ENCODE results near the gene CBLC.
"Not testable (repeated sequence)": the region's sequence is repeated elsewhere in the genome, so short reads cannot be mapped to it uniquely, and the experiment has no call there.

Gene CBLC

GRCh38 chr19:44765949-44766335 is 11.7 kb upstream of the CBLC start:
- FAIRE-seq, result no peak

DNA sequence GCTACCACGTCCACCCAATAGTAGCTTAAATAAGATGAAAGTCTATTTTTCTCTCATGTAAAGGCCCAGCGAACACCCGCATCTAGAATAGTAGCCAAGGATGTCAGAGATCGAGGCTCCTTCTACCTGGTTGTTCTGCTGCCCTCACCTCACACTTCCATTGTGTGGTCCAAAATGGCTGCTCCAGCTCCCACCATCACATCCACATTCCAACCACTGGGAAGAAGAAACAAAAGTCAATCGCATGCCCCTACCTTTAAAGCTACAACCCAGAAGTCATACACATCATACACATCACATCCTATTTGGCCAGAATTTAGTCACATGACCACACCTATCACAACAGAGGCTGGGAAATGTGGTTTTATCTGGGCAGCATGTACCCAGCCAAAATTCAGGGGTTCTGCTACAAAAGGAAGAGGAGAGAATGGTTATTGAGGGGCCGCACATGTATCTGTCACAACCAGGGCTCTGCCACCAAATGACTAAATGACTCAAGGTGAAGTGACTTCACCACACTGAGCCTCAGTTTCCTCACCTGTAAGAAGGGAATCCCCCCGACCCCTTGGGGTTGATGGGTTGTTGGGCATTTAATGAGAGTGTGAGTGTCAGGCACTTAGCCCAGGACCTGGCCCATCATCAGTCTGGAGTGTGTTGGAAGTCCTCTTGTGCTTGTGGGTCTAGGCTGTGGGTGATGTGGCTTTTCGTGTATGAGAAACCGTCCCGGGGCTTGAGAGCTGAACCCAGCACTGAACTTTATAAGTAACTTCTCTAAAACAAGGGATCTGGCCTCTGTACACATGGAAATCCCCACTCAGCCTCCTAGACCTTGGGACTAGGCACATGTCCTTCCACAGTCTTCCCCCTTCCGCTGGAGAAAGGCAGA is 10.2 kb upstream of the CBLC start:
- FAIRE-seq, result no peak

- peak; percentile 97 for FAIRE-seq
Observed at GRCh38 chr19:44770550-44771257, 7.0 kb upstream of the CBLC start.

GRCh38 chr19:44772144-44772543 is 5.5 kb upstream of the CBLC start:
- FAIRE-seq, result not testable (repeated sequence)

GRCh38 chr19:44772959-44773358 is 4.7 kb upstream of the CBLC start:
- no peak for FAIRE-seq

DNA sequence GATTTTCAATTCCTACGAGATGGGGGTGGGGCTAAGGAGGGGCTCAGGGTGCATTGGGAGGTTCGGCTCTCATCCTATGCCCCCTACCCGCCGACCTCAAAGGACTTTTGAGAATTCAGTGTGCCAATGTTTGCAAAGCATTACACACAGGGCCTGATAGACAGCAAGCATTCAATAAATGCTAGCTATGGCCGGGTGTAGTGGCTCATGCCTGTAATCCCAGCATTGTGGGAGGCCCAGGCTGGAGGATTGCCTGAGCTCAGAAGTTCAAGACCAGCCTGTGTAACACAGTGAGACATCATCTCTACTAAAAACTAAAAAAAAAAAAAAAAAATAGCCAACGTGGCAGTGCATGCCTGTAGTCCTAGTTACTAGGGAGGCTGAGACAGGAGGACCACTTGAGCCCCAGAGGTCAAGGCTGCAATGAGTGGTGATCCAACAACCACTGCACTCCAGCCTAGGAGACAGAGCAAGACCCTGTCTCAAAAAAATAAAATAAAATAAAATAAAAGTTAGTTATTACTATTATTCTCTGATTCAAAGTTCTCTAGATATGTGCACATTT is 1.9 kb upstream of the CBLC start:
- no peak for FAIRE-seq

DNA sequence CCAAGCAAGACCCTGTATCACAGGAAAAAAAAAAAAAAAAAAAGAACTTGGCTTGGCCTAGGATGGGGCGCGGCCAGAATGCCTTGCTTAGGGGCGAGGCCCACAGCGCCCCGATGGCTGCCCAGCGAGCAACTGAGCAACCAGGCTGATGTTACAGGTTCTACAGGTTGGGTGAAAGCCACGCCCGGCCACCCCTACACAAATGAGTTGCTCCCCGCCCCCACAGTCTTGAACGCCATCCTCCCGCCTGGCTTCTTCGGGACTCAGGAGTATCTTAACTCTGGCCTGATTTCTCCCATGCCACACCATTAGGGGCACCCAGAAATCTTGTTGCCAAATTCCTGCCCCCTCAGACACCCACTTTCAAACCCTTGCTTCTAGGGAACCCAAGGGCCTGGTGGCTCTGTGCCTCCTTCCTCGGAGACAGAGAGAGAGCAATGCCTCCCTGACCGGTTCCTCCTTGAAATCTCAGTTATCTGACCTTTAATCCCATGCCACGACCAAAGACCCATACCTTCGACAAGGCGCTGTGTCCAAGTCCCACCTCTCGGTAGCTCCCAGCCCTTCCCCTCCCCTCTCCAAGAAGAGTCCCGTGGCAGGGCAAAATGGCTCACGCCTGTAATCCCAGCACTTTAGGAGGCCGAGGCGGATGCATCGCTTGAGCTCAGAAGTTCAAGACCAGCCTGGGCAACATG is 1.1 kb upstream of the CBLC start:
- FAIRE-seq, result no peak

DNA sequence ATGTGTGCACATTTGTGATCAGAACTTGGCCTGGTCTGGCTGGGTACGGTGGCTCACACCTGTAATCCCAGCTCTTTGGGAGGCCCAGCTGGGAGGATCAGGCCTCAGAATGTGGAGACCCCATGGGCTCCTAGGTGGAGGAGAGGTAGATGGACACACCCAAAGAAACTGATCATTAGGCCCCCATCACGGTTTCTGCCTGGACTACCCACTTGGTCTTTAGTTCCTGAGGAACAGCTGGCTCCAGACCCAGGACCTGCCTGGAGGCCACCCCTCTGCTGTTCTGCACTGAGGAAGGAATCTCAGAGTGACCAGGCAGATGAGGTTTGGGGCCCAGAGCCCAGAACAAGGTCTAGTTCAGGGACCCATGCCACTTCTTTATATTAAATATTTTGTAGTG is 1.5 kb downstream of the CBLC start:
- no peak for FAIRE-seq

- not testable (repeated sequence) for FAIRE-seq
Observed at GRCh38 chr19:44781694-44782093, 4.0 kb downstream of the CBLC start.

GRCh38 chr19:44782729-44783128 is 5.0 kb downstream of the CBLC start:
- no peak for FAIRE-seq

DNA sequence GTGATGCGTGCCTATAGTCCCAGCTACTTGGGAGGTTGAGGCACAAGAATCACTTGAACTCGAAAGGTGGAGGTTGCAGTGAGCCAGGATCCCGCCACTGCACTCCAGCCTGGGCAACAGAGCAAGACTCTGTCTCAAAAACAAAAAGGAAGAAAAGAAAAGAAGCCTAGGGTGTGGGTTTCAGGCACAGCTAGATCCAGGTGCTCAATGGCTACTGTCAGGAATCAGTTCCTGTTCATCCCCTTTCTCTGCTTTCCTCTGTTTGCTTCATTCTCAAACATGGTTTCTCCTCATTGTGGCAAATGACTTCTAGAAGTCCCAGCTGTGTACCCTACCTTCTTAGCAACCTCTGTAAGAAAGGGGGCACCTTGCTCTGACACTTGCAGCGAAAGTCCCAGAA is 5.9 kb downstream of the CBLC start:
- FAIRE-seq, result no peak

DNA sequence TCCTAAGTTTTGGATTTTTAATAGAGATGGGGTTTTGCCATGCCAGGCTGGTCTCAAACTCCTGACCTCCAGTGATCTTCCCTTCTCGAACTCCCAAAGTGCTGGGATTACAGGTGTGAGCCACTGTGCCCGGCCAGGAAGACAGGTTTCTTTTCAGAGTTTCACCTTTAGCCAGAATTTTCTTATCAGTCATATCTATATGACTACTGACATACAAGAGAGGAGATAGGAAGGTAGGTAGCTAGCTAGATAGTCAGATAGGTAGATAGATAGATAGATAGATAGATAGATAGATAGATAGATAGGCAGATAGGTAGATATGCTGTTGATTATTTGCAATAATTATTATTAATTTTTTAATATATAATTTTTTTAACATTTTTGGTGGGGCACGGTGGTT is 7.6 kb downstream of the CBLC start:
- no peak for FAIRE-seq

DNA sequence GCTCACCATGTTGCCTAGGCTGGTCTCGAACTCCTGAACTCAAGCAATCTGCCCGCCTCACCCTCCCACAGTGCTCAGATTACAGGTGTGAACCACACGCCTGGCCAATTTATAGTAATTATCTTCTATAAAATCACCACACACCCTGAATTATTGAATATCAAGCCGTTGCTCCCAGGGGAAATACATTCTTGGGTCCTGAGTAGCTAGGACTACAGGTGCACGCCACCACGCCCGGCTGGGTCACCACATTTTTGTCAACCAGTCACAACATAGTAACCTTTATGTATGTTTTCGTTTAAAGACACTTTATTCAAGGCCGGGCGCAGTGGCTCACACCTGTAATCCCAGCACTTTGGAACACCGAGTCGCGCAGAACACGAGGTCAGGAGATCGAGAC is 8.3 kb downstream of the CBLC start:
- FAIRE-seq, result no peak

DNA sequence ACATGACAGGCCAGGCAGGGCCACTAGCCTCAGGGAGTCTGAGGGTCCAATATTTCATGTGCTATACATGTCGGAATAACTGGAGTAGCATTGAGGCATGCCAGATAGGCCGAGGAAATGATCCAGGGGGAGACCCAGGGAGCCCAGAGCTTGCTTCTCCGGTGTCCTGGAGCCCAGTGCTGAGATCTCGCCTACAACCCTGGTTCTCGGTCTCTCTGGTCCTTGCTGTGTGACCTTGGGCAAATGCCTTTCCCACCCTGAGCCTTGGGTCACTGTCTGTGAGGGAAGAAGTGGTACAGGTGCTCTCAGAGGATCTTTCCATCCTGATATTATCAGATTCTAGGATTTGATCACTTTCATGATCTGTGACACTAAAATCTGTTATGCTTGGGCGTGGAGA is 11.3 kb downstream of the CBLC start:
- no peak for FAIRE-seq

DNA sequence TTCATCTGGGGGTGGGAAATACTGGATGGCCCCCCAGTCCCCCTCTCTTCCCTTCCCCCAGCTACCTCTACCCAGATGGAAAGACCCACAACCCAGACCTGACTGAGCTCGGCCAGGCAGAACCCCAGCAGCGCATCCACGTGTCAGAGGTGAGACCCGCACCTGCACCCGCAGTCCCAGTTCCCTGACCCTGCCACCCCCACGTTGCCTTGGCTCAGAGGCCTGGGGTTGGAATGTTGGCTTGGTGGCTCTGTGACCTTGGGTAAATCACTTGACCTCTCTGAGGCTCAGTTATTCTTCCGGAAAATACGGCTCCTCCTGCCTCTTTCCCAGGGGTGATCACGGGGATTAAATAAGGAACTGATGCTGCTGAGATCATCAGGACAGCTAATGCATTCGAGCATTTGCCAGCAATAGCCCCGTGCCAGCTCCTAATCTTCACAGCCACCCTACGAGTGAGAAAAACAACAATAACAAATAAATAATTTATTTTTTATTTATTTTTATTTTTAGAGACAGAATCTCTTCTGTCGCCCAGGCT is 12.3 kb downstream of the CBLC start:
- no peak for FAIRE-seq

GRCh38 chr19:44792281-44792680 is 14.6 kb downstream of the CBLC start:
- FAIRE-seq, result no peak

- FAIRE-seq, result no peak
Observed at GRCh38 chr19:44794610-44795009, 16.9 kb downstream of the CBLC start.

- no peak for FAIRE-seq
Observed at GRCh38 chr19:44795398-44795987, 17.8 kb downstream of the CBLC start.

- no peak for FAIRE-seq
Observed at GRCh38 chr19:44796701-44797115, 19.0 kb downstream of the CBLC start.

- no peak for FAIRE-seq
Observed at GRCh38 chr19:44799627-44800346, 22.1 kb downstream of the CBLC start.

DNA sequence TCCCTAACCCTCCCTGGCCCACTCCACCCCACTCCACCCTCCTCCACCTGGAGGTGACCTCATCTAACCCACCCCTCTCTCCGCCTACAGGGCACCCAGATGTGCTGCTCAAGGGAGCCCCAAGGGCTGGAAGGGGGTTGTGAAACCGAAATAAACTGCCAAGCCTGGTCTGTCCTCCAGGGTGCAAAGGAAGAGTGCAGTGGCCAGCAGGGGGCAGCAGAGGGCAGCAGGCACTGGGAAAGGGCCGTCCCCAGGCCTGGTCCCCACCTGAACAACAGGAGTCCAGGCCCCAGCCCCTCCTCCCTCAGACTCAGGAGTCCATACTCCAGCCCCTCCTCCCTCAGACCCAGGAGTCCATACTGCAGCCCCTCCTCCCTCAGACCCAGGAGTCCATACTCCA is 22.8 kb downstream of the CBLC start:
- FAIRE-seq, result no peak

Data from A204.1 (cell line).